H1 (cell line): ENCODE data around the gene TRAF3IP1. TPM values are rescaled to one million over a fixed set of nuclear protein-coding genes. Genes with fewer than 3 reads are reported as not detected.

ENCODE experiments used
- JUND ChIP-seq: IDR thresholded peaks from 2 replicates; pipeline ENCODE4 v1.6.1; 2011; ENCODE audit warnings: mild to moderate bottlenecking, improper control_type of control experiment, low read length
- polyA plus RNA-seq, 7 experiments: library from polyadenylated mRNA; depleted of rRNA in 3 of 7; stranded (reverse) in 5 of 7; unstranded in 2 of 7; fragments of >200 nt in 5 of 7; fragments of 200-250 nt in 2 of 7; gene quantifications; 1 replicate in 5 of 7; 2 replicates in 1 of 7; 4 replicates in 1 of 7; pipeline versions ENCODE4 v1.2.1 to v1.2.3, GENCODE V29; 2011 to 2013; ENCODE audit warnings: missing spikeins in 2 of 7, mixed read lengths in 2 of 7
- total RNA-seq: library from RNA; stranded (reverse); fragmentation: NEBNext Ultra II Directional; extraction: Animal tissue kit (Norgen Biotek cat#: 25700); gene quantifications from 2 replicates; pipeline ENCODE4 v1.2.1, GENCODE V29; 2021

The TRAF3IP1 gene
- total and polyA plus RNA-seq, 2 of the 8 experiments (the other 6 are each of a cell fraction or from before 2014, with no cell fraction given) = 2.3 to 17.5 TPM

- TF ChIP-seq JUND = no peak
Measured at GRCh38 chr2:238286987-238287736, 33.2 kb upstream of the TRAF3IP1 start (continued).
